Adrenal gland (tissue), 12 donors: Measurements from ENCODE around the gene ZNF19. TPM values are rescaled to one million over a fixed set of nuclear protein-coding genes. Genes with fewer than 3 reads are reported as not detected.

Source experiments
- DNase-seq, 7 donors: peaks; one replicate each; pipeline ENCODE4 v3.0.0-alpha.2; 2019 to 2020
- H3K27ac ChIP-seq, 5 donors: fragments of 200-600 bp; sonication (generic) in 4 of 5; 1 replicate in 3 of 5; 2 replicates in 2 of 5; pipeline versions ENCODE4 v1.5.1 to v1.8.0; 2016 to 2020; ENCODE audit warnings: mild to moderate bottlenecking in 1 of 5
- H3K27me3 ChIP-seq: fragments of 200-600 bp; 2 replicates; pipeline ENCODE4 v1.8.0; 2021
- H3K36me3 ChIP-seq, 2 donors: fragments of 200-600 bp; replicated peaks in 1 of 2; 1 replicate in 1 of 2; 2 replicates in 1 of 2; pipeline versions ENCODE4 v1.5.1 to v1.8.0; 2018 to 2022
- H3K4me1 ChIP-seq, 2 donors: fragments of 200-600 bp; replicated peaks in 1 of 2; 1 replicate in 1 of 2; 2 replicates in 1 of 2; pipeline versions ENCODE4 v1.5.1 to v1.8.0; 2018 to 2021
- H3K4me3 ChIP-seq, 4 donors: fragments of 200-600 bp; sonication (generic) in 3 of 4; one replicate each; pipeline ENCODE4 v1.5.1; 2016 to 2018
- H3K9me3 ChIP-seq, 3 donors: fragments of 200-600 bp; sonication (generic) in 1 of 3; replicated peaks in 1 of 3; 1 replicate in 2 of 3; 2 replicates in 1 of 3; pipeline versions ENCODE4 v1.5.1 to v1.8.0; 2016 to 2021
- CTCF ChIP-seq, 6 experiments: fragments of 450-650 bp in 4 of 6; fragments of 200-600 bp in 2 of 6; sonication (generic) in 1 of 6; IDR thresholded peaks; 1 replicate in 5 of 6; 2 replicates in 1 of 6; pipeline versions ENCODE4 v1.5.1 to v1.8.0; 2016 to 2021; ENCODE audit warnings: antibody characterized with exemption in 6 of 6, mild to moderate bottlenecking in 2 of 6, moderate library complexity in 1 of 6
- POLR2A ChIP-seq, 2 donors: fragments of 450-650 bp; IDR thresholded peaks; one replicate each; pipeline ENCODE4 v1.6.1; 2017; ENCODE audit warnings: antibody characterized with exemption in 2 of 2, mild to moderate bottlenecking in 2 of 2, moderate library complexity in 1 of 2
- WGBS, 4 donors: extraction: QIAGEN DNeasy Blood & Tissue Kit in 2 of 4; methylation state at CpG; one replicate each; pipeline versions ENCODE4 v1.1.5 to v1.1.7; 2013 to 2017; 5-methylcytosine and 5-hydroxymethylcytosine counted together
- intact Hi-C, 2 donors: fragments of 100-400 bp; cut with DNase I; formaldehyde crosslinking; loops; one replicate each; pipeline versions ENCODE4 v1.14.1 to v1.15.0; 2022 to 2023
- polyA plus RNA-seq, 3 donors: library from polyadenylated mRNA; stranded (reverse); fragments of 200-250 nt in 2 of 3; fragments of 350-450 nt in 1 of 3; fragmentation: Illumina TruSeq in 1 of 3; extraction: RNeasy Lipid Tissue Mini Kit (QIAGEN cat#74804) in 1 of 3; gene quantifications; one replicate each; pipeline ENCODE4 v1.2.3, GENCODE V29; 2013 to 2014
- total RNA-seq, 9 donors: library from RNA; depleted of rRNA in 4 of 9; stranded (reverse); fragments of >200 nt in 4 of 9; fragments of 120-200 nt in 1 of 9; fragmentation: NEBNext Ultra II Directional in 1 of 9; extraction: Animal tissue kit (Norgen Biotek cat#: 25700) in 1 of 9; gene quantifications; one replicate each; pipeline versions ENCODE4 v1.1.0 to v1.2.4, GENCODE V29; 2013 to 2023
- donor health status: healthy with polysubstance abuse.
- donor health status: Bipolar disorder and iron deficiency.
- donor health status: DM: yes; HTN: yes; CAD: no.
- donor health status: DM: no; HTN: no; CAD: no.
- donor health status: DM: no; HTN: no; CAD: no.
- donor health status: DM: yes; HTN: yes; CAD: no.

ZNF19 gene
- total and polyA plus RNA-seq, 12 donors, result 0.24 to 10.4 (median 4.9) TPM

GRCh38 chr16:71491054-71491453, 1.9 kb upstream of the ZNF19 start:
- Histone ChIP-seq H3K36me3 (no peaks in the 10 kb centered on the region), H3K4me1 (no peaks in the 10 kb centered on the region), H3K9me3 (no peaks in the 10 kb centered on the region), H3K27me3 (no peaks in the 10 kb centered on the region), H3K27ac (no peak overlapping the region), H3K4me3 (no peak overlapping the region)
- WGBS, 4 donors, result 65 to 67% (median 67%) methylated on average over 3 of the region's 3 CpGs
- no peak for DNase-seq
- no peak for TF ChIP-seq POLR2A (IDR thresholded peaks at IDR 0.05)
- TF ChIP-seq CTCF (IDR thresholded peaks at IDR 0.05), result no peak
- intact Hi-C loops, result loop anchor here in 1 of 2 donors (5.0 kb wide), 1 partner anchor 34 kb away; no protein-coding TSS in a partner anchor

- no peak for DNase-seq
- no peaks in the 10 kb centered on the region for H3K27me3 ChIP-seq
- TF ChIP-seq POLR2A (IDR thresholded peaks at IDR 0.05) (no peak), CTCF (IDR thresholded peaks at IDR 0.05) (no peak)
- H3K4me1 ChIP-seq, result no peaks in the 10 kb centered on the region
- no peaks in the 10 kb centered on the region for H3K9me3 ChIP-seq
- H3K4me3 ChIP-seq, result no peak overlapping the region
- no peak overlapping the region for H3K27ac ChIP-seq
- H3K36me3 ChIP-seq, result no peaks in the 10 kb centered on the region
- intact Hi-C loops, result loop anchor here in 1 of 2 donors (5.0 kb wide), 1 partner anchor 33 kb away; no protein-coding TSS in a partner anchor
These were observed 1.2 kb upstream of the ZNF19 start for GRCh38 chr16:71490361-71490760.

DNA sequence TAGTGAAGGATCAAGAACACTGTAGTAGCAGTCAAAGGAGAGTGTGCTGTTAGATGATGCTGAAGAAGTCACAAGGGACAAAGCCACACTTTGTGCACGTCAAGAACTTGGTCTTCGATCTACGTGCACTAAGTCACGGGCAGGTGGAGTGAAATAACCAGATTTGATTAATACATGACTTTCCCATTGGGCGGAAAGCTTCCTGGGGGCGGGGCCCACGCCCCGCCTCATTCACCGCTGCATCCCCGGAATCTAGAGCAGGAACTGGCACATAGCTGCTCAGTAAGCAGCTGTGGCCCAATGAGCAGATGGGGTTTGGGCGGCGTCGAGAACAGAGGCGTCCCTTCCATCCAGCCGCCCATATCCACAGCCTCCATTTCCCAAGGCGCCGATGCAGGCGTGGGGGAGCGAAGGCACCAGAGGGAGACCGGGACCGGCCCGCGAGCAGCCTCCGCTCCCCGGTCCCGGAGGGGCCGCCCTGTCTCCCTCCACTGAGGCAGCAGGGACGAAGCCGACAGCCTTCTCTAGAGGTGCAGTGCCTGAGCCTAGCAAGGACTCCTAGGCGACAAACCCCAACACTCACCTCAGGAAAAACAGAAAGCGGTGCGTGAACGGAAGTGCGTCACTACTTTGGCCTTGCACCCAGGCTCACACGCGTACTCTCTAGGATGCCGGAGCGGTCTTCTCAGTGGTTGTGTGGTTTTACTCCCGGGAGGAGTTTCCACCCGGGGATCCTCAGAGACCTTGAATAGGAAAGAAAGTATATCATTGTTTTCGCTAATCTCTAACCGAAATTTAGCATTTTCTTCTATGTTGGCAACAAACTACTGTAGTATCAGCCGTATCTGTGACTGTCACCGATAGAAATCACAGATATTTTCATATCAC, 4.9 kb downstream of the ZNF19 start:
- Histone ChIP-seq H3K27me3 (no peaks in the 10 kb centered on the region), H3K4me3 (peak overlapping the region in 3 of 4 donors; percentile 76 to 95 (median 87)), H3K36me3 (no peaks in the 10 kb centered on the region), H3K9me3 (no peaks in the 10 kb centered on the region), H3K27ac (peak overlapping the region; percentile 81 to 98 (median 97)), H3K4me1 (peaks cover 3 to 12% of the 10 kb centered on the region in 2 donors)
- peak; percentile 84 to 96 (median 91) for DNase-seq
- 1% methylated on average over 19 to 44 of the region's 44 CpGs for WGBS, 4 donors
- intact Hi-C loops, result no loop called here
- TF ChIP-seq CTCF (IDR thresholded peaks at IDR 0.05), result no peak
- TF ChIP-seq POLR2A (IDR thresholded peaks at IDR 0.05), result peak; percentile 80 to 87

GRCh38 chr16:71482569-71482968, 6.6 kb downstream of the ZNF19 start:
- no peaks in the 10 kb centered on the region for H3K9me3 ChIP-seq
- DNase-seq, result no peak
- intact Hi-C loops, result no loop called here
- peaks cover 3 to 12% of the 10 kb centered on the region in 2 donors for H3K4me1 ChIP-seq
- no peak for TF ChIP-seq POLR2A (IDR thresholded peaks at IDR 0.05)
- no peak for TF ChIP-seq CTCF (IDR thresholded peaks at IDR 0.05)
- no peak overlapping the region for H3K4me3 ChIP-seq
- peaks cover 0 to 7% of the 10 kb centered on the region in 2 donors for H3K36me3 ChIP-seq
- no peaks in the 10 kb centered on the region for H3K27me3 ChIP-seq
- WGBS, 4 donors, result 90 to 95% (median 93%) methylated on average over 5 of the region's 5 CpGs
- H3K27ac ChIP-seq, result no peak overlapping the region
